ENCODE measurements around the gene ELF4. TPM values are rescaled to one million over a fixed set of nuclear protein-coding genes. Genes with fewer than 3 reads are reported as not detected.

ELF4 gene
- total RNA-seq, 1 experiment from 2014 or later: 19.2 TPM

DNA sequence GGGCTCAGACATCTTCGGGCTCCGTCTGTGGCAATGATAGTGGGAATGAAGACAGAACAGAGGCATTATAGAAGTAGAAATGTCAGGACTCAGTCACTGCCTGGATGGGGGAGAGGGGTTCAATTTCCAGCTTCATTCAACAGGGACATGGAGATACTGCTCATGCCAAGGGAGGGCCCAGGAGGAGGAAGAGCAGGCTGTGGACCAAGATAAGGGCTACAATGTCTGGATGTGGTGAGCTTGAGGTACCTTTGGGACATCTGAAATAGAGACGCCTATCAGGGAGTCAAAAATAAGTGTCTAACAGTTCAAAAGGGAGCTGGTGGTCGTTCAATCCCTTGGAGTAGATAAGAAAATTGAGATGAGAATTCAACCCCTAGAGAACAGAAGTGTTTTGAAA, 34.5 kb downstream of the ELF4 start:
- no TSS peak for BruUV-seq (replicated peaks)
- Histone ChIP-seq H3K9me2 (ENCODE audit: insufficient read depth) (no peaks in the 10 kb centered on the region), H3K27ac (ENCODE audit: low read depth, low read length) (no peak overlapping the region), H3K4me1 (ENCODE audit: control insufficient read depth in 1 of 2, insufficient read depth in 2 of 2, low read length in 2 of 2) (no peaks in the 10 kb centered on the region), H2AFZ (ENCODE audit: low read depth, low read length, poor library complexity, severe bottlenecking) (no peak overlapping the region), H3K36me3 (ENCODE audit: control insufficient read depth in 1 of 2, insufficient read depth in 2 of 2, low read length in 2 of 2) (no peaks in the 10 kb centered on the region; a peak in 2 of 4 replicates), H3K79me2 (ENCODE audit: insufficient read depth, low read length) (peaks cover 4% of the 10 kb centered on the region; the same call in 1 of the 2 replicates), H3K9ac (ENCODE audit: low read length) (no peak overlapping the region), H3K9me3 (ENCODE audit: control insufficient read depth in 1 of 2, insufficient read depth in 1 of 2, low read depth in 1 of 2, low read length in 2 of 2) (no peaks in the 10 kb centered on the region), H3K4me2 (ENCODE audit: low read length) (no peak overlapping the region), H3K27me3 (ENCODE audit: insufficient read depth, low read length) (no peaks in the 10 kb centered on the region), H3K4me3 (replicated peaks in 1 of 2; ENCODE audit: low read depth in 1 of 2, low read length in 2 of 2) (no peak overlapping the region), H4K20me1 (ENCODE audit: insufficient read depth) (no peaks in the 10 kb centered on the region)
- DNase-seq (ENCODE audit: low read depth, low spot score): no peak
- POLR2A ChIA-PET: no interaction called here
- CTCF ChIA-PET: no interaction called here
- intact Hi-C loops (cut with micrococcal nuclease): loop anchor here (10.0 kb wide), 1 partner anchor 49 kb away; no protein-coding TSS in a partner anchor
- ATAC-seq: no peak
- TF ChIP-seq POLR2A (IDR thresholded peaks at IDR 0.05; ENCODE audit: borderline replicate concordance, extremely low read depth, insufficient read depth, insufficient read length) (no peak), EGR1 (IDR thresholded peaks at IDR 0.05; ENCODE audit: low read depth) (no peak), MAX (IDR thresholded peaks at IDR 0.05) (no peak), CEBPB (IDR thresholded peaks at IDR 0.05; ENCODE audit: low read depth) (no peak), FOSL1 (IDR thresholded peaks at IDR 0.05; ENCODE audit: low read depth) (no peak), SRF (IDR thresholded peaks at IDR 0.05; ENCODE audit: low read depth) (no peak), POLR2AphosphoS5 (IDR thresholded peaks at IDR 0.05; ENCODE audit: low read depth, low read length) (no peak), SIN3A (IDR thresholded peaks at IDR 0.05; ENCODE audit: low read depth) (no peak), REST (IDR thresholded peaks at IDR 0.05; ENCODE audit: low read depth) (no peak), ELF1 (IDR thresholded peaks at IDR 0.05; ENCODE audit: borderline replicate concordance, low read depth) (no peak), CBX3 (IDR thresholded peaks at IDR 0.05; ENCODE audit: low read depth) (no peak), EZH2 (IDR thresholded peaks at IDR 0.05) (no peak), SP1 (IDR thresholded peaks at IDR 0.05; ENCODE audit: low read depth) (no peak), TCF7L2 (IDR thresholded peaks at IDR 0.05; ENCODE audit: borderline replicate concordance, extremely low read depth, insufficient read depth, insufficient read length) (no peak), RAD21 (IDR thresholded peaks at IDR 0.05; ENCODE audit: low read depth) (no peak)
- TF ChIP-seq, protein P1, sequence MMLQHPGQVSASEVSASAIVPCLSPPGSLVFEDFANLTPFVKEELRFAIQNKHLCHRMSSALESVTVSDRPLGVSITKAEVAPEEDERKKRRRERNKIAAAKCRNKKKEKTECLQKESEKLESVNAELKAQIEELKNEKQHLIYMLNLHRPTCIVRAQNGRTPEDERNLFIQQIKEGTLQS (IDR thresholded peaks at IDR 0.05): no peak
- TF ChIP-seq, protein P2, sequence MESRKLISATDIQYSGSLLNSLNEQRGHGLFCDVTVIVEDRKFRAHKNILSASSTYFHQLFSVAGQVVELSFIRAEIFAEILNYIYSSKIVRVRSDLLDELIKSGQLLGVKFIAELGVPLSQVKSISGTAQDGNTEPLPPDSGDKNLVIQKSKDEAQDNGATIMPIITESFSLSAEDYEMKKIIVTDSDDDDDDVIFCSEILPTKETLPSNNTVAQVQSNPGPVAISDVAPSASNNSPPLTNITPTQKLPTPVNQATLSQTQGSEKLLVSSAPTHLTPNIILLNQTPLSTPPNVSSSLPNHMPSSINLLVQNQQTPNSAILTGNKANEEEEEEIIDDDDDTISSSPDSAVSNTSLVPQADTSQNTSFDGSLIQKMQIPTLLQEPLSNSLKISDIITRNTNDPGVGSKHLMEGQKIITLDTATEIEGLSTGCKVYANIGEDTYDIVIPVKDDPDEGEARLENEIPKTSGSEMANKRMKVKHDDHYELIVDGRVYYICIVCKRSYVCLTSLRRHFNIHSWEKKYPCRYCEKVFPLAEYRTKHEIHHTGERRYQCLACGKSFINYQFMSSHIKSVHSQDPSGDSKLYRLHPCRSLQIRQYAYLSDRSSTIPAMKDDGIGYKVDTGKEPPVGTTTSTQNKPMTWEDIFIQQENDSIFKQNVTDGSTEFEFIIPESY (IDR thresholded peaks at IDR 0.05; ENCODE audit: extremely low read depth, insufficient replicate concordance, low read length): no peak
- RAD21 ChIA-PET (ENCODE audit: low non-redundant PET in 1 of 2, low total read pairs in 2 of 2, uncharacterized antibody in 2 of 2, unreplicated experiment in 2 of 2): no interaction called here
